NCI-H1105 treated with DMSO at 0.1 percent for 48 hours (cell line): ENCODE measurements around the gene NKD2.

ENCODE experiments used
- DNase-seq: peaks from one replicate; lab custom pipeline; 2025; lab: John Stamatoyannopoulos, UW

NKD2 gene

DNA sequence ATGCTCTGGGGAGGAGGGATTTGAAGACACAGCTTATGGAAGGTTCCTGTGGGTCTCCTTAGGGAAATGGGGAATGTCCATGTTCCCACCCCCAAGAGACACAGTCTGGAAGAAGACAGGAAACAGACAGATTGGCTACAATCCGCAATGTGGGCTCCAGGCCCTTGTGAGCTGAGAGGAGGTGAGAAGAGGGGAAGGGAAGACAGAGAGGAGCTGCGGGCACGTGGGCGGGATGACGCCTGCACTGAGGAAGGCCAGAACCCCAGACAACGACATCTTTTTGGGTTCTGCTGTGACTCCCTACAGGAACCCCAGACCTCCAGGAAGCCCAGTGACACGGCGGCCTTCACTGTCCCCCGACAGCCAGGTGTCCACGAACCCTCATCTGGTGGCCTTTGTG is 29.9 kb upstream of the NKD2 start:
- DNase-seq, result no peak

DNA sequence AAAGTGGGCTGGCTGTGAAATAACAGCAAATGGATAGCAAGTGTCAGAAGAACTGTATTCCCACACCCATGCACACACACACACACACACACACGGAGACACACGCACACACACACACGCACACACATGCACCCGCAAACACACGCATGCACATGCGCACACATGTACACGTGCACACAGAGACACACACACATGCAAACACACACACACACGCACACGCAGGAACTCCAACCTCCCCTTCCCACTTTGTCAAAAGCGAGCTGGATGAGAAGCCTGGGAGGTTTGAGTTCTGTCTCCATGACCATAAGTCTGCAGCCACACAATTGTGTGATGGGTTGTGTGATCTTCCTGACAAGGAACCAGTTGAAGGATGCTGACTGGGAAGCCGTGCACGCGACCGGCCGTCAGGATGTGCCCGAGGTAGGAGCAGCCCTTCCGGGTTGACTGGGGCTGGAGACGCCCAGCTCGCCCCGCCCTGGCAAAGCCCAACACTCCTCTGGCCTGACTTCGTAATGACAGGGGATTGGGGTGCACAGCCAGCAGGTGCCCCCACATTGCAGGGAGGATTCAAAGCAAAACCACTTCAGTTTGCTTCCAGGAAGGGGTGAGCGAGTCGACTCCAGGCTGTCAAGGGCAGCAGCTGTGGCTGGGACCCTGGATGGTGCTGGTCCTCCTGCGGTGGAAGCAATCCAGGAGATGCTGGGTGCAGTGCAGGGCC is 29.3 kb upstream of the NKD2 start:
- DNase-seq, result no peak

DNA sequence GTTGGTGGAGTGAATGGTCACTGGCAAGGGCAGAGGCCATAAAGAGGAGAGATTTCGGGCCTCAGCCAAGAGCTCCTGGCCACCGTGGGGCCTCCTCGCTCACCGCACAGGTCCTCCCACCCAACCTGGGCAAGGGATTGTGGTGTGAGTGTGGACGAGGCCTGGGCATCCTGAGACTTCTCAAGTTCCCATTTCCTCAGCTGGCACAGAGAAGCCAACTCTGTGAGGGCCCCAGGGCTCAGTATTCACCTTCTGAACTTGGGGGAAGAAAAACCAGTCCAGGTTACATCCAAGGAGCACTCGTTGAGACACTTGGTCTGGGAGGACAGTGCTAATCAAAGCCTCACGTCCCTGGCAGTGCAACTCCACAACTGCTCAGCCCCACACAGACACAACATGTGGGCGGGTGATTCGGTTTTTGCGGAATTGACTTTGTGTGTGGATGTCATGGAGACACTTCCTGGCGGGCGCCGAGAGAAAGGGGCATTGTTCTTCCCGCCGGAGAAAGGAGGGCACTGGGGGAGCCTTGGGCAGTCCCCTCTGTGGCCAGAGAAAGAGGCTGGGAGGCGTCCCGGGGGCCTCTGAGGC is 28.5 kb upstream of the NKD2 start:
- DNase-seq, result no peak

DNA sequence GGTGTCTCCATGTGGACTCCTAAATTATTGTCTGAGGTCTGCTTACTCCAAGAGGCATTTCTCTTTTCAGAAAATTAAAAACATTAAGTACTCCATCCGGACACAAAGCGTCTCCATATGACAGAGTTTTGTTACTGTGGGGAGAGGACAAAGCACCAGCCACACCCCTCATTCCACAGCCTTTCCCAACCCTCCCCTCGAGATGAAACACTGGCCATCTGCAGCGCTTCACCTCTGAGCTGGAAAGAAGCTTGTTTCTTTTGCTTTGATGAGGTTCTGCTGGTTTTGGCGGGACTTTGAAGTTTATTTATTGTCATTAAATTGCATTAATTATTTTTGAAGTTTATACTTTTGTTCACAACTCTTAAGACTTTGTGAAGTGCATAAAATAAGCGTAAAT is 27.6 kb upstream of the NKD2 start:
- DNase-seq, result no peak

DNA sequence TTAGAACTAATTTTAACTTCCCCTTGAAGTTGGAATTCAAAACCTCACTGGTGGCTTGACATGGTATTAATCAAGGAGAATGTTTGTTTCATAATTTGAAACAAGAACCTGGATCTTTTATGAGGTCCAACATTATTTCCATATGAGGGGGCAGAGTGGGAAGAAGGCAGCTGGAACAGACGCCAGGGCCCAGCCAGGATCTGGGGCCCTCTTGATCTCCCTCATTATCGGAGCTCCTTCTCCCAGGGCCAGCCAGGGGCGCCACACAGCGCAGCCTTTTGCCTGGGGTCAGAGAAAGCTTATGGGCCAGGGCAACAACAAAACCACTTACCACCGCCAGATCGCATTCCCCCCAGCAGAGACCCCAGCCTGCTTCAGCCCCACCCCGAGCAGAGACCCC is 27.1 kb upstream of the NKD2 start:
- no peak for DNase-seq

DNA sequence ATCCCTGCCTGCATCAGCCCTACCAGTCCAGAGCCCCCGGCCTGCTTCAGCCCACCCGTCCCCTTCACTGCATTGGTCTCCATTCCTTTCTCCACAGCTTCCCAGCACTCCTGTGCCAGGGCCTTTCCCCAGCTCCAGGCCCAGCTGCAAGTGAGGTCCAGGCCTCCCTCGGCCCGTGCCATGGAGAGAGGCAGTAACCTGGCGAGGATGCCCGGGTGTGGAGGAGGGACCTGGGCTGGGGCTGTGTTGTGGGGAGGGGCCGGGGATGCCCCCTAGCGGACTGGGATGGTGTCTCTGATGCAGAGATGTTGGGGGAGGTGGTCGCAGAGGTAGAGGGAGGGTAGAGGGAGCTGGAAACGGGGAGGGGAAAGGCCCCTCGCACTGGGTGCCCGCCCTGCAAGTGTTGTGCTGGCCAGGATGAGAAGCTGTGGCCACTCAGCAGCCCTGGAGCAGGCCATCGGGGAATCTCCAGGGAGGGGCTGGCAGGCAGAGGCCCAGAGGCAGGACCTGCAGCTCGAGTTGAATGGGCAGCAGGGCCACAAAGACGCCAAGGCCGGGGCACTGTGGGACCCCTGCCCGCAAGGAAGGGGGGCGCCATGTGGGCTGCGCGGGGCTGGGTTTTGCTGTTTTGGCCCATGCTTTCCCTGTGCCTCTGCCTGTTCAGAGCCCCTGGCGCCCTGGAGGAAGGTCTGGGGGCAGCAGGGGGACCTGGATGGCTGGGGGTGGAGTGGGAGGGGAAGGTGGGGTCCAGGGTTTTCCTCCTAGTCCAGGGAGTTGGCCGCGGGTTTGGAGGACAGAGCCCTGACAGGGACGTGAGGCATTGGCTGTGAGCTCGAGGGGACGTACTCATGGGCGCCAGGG is 26.0 kb upstream of the NKD2 start:
- no peak for DNase-seq

DNA sequence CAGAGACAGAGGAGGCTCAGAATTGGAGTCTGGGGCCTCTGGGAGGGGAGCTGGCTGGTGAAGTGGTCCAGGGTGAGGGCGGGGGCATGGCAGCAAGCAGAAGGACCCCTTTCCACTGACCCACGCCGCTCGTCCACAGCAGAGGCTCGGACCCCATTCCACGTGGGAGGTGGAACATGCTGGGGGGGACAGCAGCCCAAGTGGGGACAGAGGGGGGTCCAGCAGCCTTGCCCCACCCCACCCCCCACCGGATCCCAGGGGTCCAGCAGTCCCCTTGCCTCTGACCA is 25.4 kb upstream of the NKD2 start:
- DNase-seq, result no peak

DNA sequence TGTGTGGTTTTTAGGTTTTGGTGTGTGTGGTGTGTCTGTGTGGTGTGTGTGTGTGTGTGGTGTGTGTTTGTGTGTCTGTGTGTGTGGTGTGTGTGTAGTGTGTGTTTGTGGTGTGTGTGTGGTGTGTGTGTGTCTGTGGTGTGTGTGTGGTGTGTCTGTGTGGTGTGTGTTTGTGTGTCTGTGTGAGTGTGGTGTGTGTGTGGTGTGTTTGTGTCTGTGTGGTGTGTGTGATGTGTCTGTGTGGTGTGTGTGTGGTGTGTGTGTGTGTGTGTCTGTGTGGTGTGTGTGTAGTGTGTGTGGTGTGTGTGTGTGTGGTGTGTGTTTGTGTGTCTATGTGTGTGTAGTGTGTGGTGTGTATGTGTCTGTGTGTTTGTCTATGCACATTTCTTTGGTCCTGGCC is 25.0 kb upstream of the NKD2 start:
- DNase-seq, result no peak

DNA sequence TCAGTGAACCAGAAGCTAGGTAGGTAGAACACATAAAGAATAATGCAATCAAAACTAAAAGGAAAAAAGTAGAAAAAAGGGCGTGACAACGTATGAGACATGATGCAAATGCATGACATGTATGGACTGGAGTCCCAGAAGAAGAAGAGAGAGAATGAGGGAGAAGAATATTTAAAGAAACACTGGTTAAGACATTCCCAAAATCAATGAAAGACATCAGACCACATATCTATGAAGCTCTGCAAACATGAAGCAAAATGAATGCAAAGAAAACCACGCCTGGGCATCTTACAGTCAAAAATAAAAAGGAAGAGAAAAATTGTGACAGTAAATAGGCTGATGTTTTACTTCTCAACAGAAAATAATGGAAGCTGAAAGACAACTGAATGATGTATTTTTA is 23.8 kb upstream of the NKD2 start:
- DNase-seq, result no peak

DNA sequence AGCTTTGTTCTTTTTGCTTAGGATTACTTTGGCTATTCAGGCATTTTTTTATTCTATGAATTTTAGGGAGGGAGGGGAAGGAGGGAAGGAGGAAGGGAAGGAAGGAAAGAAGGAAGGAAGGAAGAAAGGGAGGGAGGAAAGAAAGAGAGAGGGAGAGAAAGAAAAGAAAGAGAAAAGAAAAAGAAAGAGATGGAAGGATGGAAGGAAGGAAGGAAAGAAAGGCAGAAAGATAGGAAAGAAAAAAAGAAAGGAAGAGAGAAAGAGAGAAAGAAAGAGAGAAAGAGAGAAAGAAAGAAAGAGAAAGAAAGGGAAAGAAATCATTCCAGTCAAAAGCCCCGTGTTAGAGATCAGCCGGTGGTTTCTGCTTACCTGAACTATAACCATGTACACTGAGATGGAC is 20.8 kb upstream of the NKD2 start:
- no peak for DNase-seq

DNA sequence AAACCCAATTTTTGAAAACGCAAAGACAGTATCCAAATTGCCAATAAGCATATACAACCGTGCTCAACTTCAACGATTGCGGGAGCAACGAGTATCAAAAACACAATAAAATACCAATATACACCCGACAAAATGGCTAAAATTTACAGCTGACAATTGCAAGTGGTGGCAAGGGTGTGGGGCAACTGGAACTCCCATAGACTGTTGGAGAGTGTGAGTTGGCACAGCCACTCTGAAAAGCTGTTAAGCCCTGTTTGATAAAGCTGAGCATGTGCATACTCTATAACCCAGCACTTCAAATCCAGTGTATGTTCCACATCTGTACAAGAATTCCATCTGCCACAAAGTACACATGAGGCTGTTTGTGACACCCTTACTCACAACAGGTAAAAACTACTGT is 20.3 kb upstream of the NKD2 start:
- no peak for DNase-seq

DNA sequence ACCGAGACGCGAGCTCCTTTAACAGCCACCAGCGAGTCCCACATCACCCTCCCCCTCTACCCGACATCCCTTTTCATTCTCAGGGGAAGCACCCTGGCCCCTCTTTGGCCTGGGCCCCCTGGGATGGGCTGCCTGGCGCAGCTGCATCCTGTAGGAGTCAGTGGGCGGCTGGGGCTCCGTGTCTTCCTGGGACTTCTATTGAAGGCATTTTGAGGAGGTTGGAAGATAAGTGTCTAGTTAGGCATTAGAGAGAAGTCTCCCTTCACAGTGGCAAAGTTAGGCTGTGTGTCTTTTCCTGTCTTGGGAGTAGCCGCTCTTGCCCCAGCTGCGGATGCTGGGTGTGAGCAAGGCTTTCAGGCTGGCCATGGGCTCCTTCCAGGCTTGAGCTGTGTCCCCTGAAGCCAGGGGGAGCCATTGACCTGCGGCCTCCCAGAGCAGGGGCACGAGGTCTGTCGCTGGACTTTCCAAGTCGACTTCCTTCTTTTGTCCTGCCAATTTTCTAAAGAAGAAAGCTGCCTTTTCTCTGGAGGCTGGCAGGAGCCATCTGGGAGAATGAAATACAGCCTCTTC is 18.6 kb upstream of the NKD2 start:
- DNase-seq, result no peak

DNA sequence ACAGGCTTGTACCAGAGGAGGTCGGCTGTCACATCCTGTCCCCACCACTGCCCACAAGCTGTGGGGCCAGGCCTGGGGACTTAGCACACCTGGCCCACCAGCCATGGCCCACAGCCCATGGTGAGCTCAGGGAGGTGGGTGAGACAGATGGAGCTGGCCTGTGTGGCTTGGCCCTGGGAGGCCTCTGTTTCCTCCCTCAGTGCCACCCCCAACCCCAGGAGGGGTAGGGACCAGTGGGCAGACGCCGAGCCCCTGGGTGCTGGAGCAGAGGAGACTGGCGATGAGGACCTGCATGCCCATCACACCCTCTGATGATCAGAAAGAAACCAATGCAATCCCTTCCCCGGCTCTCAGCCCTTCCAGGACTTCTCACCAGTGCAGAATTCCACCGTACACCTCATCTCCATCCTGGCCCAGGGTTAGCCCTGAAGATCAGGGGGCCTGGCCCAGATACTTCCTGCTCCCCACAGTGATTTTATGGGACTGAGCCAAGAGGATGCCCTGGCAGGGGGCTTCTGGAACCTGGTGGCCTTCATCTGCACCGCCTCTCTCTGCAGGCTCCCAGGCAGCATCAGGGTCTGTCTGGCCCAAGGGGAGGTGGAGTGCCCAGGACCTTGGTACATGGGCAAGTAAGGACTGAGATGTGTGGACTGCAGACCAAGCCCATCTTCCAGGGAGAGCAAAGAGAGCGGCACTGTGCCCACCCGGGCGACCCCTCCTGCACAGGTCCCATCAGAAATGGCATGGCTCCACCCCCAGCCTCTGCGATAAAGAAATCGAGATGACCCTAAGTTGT is 16.9 kb upstream of the NKD2 start:
- DNase-seq, result no peak

DNA sequence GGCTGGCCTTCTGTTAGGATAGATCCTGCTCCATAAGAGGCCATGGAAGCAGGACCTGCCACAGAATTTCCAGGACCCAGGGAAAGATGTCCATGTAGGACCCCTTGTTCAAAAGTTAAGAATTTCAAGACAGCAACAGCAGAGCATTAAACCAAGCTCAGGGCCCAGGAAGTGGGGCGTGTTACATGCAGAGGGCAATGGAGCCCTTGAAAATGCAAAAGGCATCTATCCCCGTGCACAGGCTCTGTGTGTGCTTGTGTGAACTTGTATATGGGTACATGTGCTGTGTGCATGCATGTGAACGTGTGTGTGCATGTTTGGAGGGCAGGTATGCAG is 14.4 kb upstream of the NKD2 start:
- DNase-seq, result no peak

DNA sequence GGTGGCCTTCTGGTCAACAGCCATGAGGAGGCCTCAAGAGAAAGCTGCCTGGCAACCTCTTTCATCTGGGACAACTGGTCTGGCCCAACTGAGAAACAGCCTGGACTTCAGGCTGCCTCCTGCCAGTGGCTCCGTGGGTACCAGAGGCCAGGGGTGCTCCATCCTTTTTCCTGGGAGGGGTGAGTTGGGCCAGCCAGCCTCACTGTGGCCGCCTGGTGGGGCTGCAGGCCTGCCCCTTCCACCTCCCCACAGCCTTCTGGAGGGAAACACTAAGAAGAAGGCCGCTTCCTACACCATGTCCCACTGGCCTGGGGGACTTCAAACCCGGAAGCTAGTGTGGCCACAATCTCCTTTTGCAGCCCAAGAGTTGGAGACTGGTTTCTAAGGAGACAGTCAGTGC is 13.8 kb upstream of the NKD2 start:
- DNase-seq, result no peak

DNA sequence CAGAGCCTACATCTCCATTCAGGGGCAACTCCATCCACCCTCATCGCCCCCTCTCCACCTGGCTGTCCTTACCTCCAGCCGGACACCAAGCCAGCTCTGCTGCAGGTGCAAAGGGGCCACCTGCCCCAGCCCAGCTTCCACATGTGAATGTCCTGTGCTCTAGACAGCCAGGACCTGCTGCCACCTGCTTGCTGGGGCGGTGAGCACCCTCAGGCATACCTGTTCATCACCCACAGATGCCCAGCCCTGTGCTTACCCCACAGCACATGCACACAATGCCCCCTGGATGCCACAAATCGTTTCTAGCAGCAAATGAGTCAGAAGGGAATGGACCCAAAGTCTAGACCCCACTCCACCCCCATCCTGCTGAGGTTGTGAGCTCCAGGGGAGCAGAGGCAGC is 13.3 kb upstream of the NKD2 start:
- DNase-seq, result no peak

DNA sequence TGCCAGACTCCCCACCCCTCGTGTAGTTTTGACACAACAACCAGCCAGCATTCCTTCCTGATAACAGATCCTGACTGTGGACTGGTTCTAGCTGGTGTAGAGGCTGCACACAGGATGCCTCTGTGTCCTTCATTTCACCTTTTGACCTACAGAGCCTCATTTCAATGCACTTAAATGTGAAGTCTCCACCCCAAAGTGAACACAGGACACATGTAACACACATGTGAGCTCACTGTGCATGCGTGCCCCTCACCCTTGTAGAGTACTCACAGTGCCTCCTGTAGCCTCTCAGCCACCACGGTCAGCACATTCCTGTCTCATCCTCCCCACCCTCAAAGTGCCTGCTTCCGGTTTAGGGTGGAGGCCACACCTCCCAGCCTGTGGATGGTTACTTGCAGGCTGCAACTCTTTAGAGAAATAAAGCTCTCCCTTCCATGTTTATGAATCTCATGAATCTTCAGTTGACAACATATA is 11.6 kb upstream of the NKD2 start:
- no peak for DNase-seq

DNA sequence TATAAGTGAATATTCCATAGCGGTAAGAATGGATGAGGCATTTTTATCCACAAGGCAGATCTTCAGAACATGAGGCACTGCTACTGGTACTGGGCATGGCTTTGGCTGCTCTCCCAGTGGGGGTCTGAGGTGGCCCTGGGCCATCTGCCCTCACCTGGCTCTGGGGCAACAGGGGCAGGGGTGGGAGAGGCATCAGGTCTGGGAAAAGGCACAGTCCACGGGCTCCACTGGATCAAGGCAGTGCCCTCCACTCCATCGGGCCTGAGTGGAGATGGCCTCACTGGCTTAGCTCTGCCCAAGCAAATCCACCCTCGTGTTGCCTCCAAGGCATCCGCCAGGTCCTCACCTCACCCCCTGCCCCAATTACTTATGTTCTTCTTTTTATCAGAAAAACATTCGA is 10.9 kb upstream of the NKD2 start:
- DNase-seq, result no peak

DNA sequence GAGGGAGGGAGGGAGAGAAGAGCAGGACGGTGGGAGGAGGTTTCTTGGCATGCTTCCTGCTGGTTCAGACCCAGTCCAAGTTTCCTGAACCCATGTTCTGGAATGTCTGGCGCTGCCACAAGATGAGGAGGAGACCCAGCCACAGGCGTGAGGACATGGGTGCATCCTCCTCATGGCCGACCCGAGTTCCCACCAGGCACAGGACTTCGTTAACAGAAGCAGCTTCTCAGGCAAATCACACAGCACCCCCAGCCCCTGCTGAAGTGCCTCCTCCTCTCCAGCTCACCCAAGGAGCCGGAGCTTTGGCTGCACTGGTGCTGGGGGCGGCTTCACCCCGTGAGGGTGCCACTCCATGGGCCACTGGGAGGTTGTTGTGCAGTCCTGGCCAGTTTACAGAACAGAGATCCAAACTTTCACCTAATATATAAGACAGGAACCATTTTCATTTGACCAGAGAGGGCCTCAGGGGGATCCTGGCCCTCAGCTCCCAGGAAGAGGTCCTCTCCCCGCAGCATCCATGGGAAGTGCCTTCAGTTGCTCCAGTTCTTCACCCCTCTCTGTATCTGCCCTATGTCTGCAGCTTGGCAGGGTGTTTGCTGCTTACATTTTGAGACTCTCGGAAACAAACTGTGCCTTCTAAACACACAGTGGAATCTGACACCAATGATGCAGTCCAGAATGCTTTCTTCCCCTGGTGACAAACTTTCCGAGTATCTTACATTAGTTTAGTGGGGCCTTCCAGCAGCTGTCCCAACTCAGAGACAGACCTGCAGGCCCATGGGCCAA is 10.2 kb upstream of the NKD2 start:
- DNase-seq, result no peak

DNA sequence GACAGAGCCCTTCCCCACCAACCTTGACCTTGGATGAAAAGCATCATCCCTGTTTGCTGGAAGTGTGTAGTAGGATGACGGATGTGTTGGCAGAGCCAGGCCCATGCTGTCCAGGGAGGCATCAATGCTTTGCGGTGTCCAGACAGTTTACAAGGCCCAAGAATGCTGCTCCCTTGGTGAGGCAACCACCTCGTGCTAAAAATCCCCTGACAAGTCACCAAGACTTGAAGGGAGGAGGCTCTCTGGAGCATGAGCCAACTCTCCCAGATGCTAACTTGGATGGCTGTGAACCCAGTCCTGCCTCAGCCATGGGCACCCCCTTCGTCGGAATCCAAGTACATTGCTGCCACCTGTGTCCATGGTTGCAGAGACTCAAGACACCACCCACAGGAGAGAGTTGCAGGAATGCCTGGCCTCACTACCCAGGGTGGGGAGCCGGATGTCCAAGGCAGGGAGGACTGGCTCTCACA is 9.5 kb upstream of the NKD2 start:
- DNase-seq, result no peak

DNA sequence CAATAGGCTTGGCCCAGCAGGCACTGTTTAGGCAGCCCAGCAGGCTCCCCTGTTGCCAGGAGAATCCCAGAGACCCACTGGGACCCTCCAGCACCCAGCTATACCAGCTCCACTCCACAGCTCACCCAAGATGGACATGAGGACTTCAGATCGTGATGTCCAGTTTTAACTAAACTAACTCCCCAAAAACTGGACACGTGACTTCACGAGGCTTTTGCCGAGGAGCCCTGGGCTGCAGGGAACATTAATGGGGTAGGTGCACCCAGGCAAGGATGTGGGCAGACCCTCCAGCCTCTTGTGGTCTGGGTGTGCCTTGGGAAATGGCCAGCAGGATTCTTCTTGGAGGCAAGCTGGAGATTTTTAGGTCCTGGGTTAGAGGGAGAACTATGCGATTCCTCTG is 8.9 kb upstream of the NKD2 start:
- DNase-seq, result no peak

DNA sequence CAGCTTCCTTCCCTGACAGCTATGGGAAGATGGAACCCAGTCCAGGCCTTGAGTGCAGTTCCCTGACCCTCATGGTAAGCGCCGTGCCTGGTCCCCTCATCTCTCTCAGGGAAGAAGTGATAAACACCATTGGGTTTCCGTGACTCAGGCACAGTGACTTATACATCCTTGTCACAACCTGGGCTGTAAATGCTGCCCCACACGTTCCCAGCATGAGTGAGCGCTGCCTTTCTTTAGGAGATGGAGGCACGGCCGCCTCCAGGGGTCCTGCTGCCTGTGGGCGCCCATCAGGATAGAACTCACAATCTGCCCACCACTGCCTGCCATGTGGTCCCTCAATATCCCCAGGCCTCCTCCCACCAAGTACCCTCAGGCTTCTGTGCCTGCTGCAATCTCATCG is 8.3 kb upstream of the NKD2 start:
- no peak for DNase-seq
